ENCODE results near the gene TRPM3. TPM values are rescaled to one million over a fixed set of nuclear protein-coding genes. Genes with fewer than 3 reads are reported as not detected.
A peak's percentile ranks its signal among the peaks of the same experiment; 100 is the strongest.

The TRPM3 gene
- total and polyA plus RNA-seq, 2 of the 13 experiments (the other 11 are each of a cell fraction or from before 2014, with no cell fraction given), result not detected

DNA sequence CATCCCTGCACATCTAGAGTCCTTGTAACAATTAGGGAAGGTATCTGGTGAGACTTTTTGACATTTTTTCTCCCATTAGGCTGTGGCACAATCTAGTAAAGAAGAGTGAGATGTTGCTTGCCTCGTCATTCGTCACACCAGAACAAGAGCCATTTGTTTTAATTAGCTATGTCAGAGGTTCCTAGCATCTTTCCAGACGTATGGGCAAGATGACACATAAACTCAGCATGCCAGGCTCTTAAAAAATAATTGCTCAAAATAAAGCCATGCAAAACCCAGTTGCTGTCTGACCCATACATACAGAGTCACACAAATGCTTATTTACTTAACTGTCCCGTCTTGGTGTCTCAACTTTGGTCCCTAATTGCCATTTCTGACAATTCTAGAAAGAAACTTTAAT, 125.9 kb downstream of the TRPM3 start:
- no peaks in the 10 kb centered on the region for H3K27me3 ChIP-seq (ENCODE audit: control insufficient read depth in 1 of 2, insufficient read depth in 2 of 2, low read length in 2 of 2)
- no peaks in the 10 kb centered on the region for H3K9me3 ChIP-seq (ENCODE audit: low read length)
- in situ Hi-C loops (cut with HindIII; ENCODE audit: extremely low pct_ligation_motif_present, low pct_unique_long_range_greater_than_20kb), result no loop called here
- no peak overlapping the region for H3K4me2 ChIP-seq (ENCODE audit: low read depth, low read length)
- no peak for DNase-seq (ENCODE audit: low spot score)
- H3K36me3 ChIP-seq (replicated peaks in 1 of 2; ENCODE audit: control insufficient read depth in 1 of 2, insufficient read depth in 2 of 2, low read length in 2 of 2), result no peaks in the 10 kb centered on the region
- intact Hi-C loops (cut with micrococcal nuclease; ENCODE audit: unreplicated experiment), result no loop called here
- no peak overlapping the region for H3K9ac ChIP-seq (ENCODE audit: insufficient read depth, low read depth, low read length)
- H3K27ac ChIP-seq (ENCODE audit: extremely low read length, insufficient read depth, low read length), result no peak overlapping the region
- no peaks in the 10 kb centered on the region for H3K79me2 ChIP-seq (ENCODE audit: insufficient read depth, low read length)
- POLR2A ChIA-PET, result no interaction called here
- no peaks in the 10 kb centered on the region for H4K20me1 ChIP-seq (ENCODE audit: insufficient read depth, low read length)
- no peak overlapping the region for H2AFZ ChIP-seq (ENCODE audit: low read length)
- no peak for ATAC-seq
- TF ChIP-seq, protein P1, sequence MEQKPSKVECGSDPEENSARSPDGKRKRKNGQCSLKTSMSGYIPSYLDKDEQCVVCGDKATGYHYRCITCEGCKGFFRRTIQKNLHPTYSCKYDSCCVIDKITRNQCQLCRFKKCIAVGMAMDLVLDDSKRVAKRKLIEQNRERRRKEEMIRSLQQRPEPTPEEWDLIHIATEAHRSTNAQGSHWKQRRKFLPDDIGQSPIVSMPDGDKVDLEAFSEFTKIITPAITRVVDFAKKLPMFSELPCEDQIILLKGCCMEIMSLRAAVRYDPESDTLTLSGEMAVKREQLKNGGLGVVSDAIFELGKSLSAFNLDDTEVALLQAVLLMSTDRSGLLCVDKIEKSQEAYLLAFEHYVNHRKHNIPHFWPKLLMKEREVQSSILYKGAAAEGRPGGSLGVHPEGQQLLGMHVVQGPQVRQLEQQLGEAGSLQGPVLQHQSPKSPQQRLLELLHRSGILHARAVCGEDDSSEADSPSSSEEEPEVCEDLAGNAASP (CRISPR knock-in tag; IDR thresholded peaks at IDR 0.05; ENCODE audit: borderline replicate concordance), result no peak
- no peak for TF ChIP-seq ZNF432 (CRISPR knock-in tag; IDR thresholded peaks at IDR 0.05; ENCODE audit: borderline replicate concordance)
- no peak for TF ChIP-seq KMT2A (CRISPR knock-in tag; IDR thresholded peaks at IDR 0.05)
- TF ChIP-seq, protein P2, sequence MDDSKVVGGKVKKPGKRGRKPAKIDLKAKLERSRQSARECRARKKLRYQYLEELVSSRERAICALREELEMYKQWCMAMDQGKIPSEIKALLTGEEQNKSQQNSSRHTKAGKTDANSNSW (CRISPR knock-in tag; IDR thresholded peaks at IDR 0.05; ENCODE audit: borderline replicate concordance), result no peak
- no peak for TF ChIP-seq MAZ (IDR thresholded peaks at IDR 0.05; ENCODE audit: borderline replicate concordance, low read depth, low read length)
- no peak for TF ChIP-seq MAZ (CRISPR knock-in tag; IDR thresholded peaks at IDR 0.05; ENCODE audit: low read depth)
- CTCF ChIA-PET (ENCODE audit: low intra/inter-chr PET ratio, low total read pairs), result no interaction called here
- no peak for FAIRE-seq
- no TSS peak for BruUV-seq (replicated peaks)
- WGBS (ENCODE audit: low lambda C conversion rate), result 3% methylated on average over 4 of the region's 4 CpGs
- H3K4me3 ChIP-seq (replicated peaks in 1 of 3; ENCODE audit: insufficient read depth in 1 of 3, low read depth in 2 of 3, low read length in 3 of 3), result no peak overlapping the region
- no peaks in the 10 kb centered on the region for H3K4me1 ChIP-seq (ENCODE audit: insufficient read depth, low read length)

DNA sequence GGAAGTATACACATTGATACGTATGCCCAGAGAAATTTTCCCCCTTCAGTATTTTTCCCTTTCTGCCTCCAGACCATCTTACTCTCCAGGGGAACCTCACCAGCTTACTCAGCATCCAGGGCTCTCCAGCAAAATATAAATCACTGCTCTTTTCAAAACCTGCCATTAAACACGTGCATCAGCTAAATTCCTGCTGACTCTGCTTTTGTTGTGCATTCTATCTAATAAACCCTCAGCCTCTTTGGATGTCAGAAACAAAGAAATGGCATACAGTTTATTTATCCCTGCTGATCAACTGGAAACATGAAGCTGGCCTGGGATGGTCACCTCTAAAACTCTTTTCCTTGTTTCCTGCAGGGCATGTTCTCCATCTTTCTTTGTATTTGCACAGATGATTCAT, 126.8 kb downstream of the TRPM3 start:
- TF ChIP-seq MAFF (IDR thresholded peaks at IDR 0.05; ENCODE audit: low read depth, low read length) (peak; percentile 77), FOXM1 (CRISPR knock-in tag; IDR thresholded peaks at IDR 0.05) (no peak), ZNF17 (CRISPR knock-in tag; IDR thresholded peaks at IDR 0.05) (no peak), MAFK (conservative IDR thresholded peaks at IDR 0.05 in 1 of 2, IDR thresholded peaks at IDR 0.05 in 1 of 2; ENCODE audit: low read length in 2 of 2) (peak; percentile 48 to 85; a peak in 3 of 4 replicates), ZFP36L2 (CRISPR knock-in tag; IDR thresholded peaks at IDR 0.05) (no peak), FOXC1 (CRISPR knock-in tag; IDR thresholded peaks at IDR 0.05; ENCODE audit: borderline replicate concordance) (no peak)
- TF ChIP-seq, protein P3, sequence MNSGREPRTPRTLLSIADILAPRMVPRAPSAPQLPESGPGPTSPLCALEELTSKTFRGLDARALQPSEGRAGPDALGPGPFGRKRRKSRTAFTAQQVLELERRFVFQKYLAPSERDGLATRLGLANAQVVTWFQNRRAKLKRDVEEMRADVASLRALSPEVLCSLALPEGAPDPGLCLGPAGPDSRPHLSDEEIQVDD (CRISPR knock-in tag; IDR thresholded peaks at IDR 0.05; ENCODE audit: borderline replicate concordance), result no peak
- DNase-seq (ENCODE audit: low spot score) (no peak), FAIRE-seq (no peak), ATAC-seq (no peak)
- Histone ChIP-seq H3K79me2 (ENCODE audit: insufficient read depth, low read length) (no peaks in the 10 kb centered on the region), H3K9ac (ENCODE audit: insufficient read depth, low read depth, low read length) (no peak overlapping the region), H3K9me3 (ENCODE audit: low read length) (no peaks in the 10 kb centered on the region), H2AFZ (ENCODE audit: low read length) (no peak overlapping the region), H4K20me1 (ENCODE audit: insufficient read depth, low read length) (no peaks in the 10 kb centered on the region), H3K4me2 (ENCODE audit: low read depth, low read length) (no peak overlapping the region), H3K4me3 (replicated peaks in 1 of 3; ENCODE audit: insufficient read depth in 1 of 3, low read depth in 2 of 3, low read length in 3 of 3) (no peak overlapping the region), H3K36me3 (replicated peaks in 1 of 2; ENCODE audit: control insufficient read depth in 1 of 2, insufficient read depth in 2 of 2, low read length in 2 of 2) (no peaks in the 10 kb centered on the region), H3K27ac (ENCODE audit: extremely low read length, insufficient read depth, low read length) (no peak overlapping the region), H3K4me1 (ENCODE audit: insufficient read depth, low read length) (no peaks in the 10 kb centered on the region), H3K27me3 (ENCODE audit: control insufficient read depth in 1 of 2, insufficient read depth in 2 of 2, low read length in 2 of 2) (no peaks in the 10 kb centered on the region)
- ChIA-PET CTCF (ENCODE audit: low intra/inter-chr PET ratio, low total read pairs) (no interaction called here), POLR2A (no interaction called here)
- in situ Hi-C loops (cut with HindIII; ENCODE audit: extremely low pct_ligation_motif_present, low pct_unique_long_range_greater_than_20kb), result no loop called here
- intact Hi-C loops (cut with micrococcal nuclease; ENCODE audit: unreplicated experiment), result no loop called here
- WGBS (ENCODE audit: low lambda C conversion rate), result 0% methylated on average over 2 of the region's 2 CpGs
- no TSS peak for BruUV-seq (replicated peaks)

All from HepG2 (cell line).